Activated T-cell treated with anti-CD3 and anti-CD28 coated beads, Interleukin-2, amount 50 U/mL, for 48 hours (primary cell): Measurements from ENCODE around the gene USO1.
"Not testable (repeated sequence)": the region's sequence is repeated elsewhere in the genome, so short reads cannot be mapped to it uniquely, and the experiment has no call there.

Experiments used
- DNase-seq, 2 experiments: peaks; one replicate each; pipeline ENCODE4 v3.0.0-alpha.2; 2020

Gene USO1

DNA sequence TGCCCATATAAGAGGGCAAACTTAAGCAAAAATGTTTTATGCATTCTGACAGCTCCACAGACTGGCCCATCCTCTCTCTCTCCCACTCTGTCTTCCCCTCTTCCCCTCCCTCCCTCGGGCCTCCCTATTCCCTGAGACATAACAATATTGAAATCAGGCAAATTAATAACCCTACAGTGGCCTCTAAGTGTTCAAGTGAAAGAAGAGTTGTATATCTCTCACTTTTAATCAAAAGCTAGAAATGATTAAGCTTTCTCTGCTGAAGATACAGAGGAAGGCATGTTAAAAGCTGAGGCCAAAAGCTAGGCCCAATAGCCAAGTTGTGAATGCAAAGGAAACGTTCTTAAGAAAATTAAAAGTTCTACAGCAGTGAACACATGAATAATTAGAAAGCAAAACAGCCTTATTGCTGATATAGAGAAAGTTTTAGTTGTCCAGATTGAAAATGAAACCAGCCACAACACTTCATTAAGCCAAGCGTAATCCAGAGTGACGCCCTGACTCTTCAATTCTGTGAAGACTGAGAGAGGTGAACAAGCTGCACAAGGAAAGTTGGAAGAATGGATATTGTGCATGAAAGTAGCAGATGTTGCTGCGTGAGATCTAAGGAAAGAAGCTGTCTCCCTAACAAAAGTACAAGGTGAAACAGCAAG is 54.9 kb downstream of the USO1 start:
- DNase-seq: no peak

- no peak for DNase-seq
These were observed 56.9 kb downstream of the USO1 start for GRCh38 chr4:75781305-75781704.

DNA sequence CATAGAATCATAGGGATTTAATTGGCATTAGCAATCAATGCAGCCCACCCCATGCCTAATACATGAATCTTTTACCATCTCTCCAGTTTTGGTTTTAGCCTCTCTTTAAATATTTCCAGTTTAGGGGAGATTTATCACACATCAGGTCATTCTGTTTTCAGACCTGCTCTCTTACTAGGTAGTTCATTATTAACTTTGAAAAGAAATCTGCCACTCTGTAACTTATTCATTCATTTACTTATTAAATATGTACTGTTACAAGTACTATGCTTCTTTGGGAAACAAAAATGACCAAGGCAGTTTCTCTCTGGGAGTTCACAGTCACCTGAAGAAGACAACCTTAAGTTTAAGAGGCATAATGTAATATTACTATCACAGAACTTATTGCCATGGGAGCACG is 62.1 kb downstream of the USO1 start:
- DNase-seq: no peak

GRCh38 chr4:75786938-75787337 is 62.6 kb downstream of the USO1 start:
- DNase-seq: no peak

GRCh38 chr4:75790024-75790423 is 65.6 kb downstream of the USO1 start:
- no peak for DNase-seq

DNA sequence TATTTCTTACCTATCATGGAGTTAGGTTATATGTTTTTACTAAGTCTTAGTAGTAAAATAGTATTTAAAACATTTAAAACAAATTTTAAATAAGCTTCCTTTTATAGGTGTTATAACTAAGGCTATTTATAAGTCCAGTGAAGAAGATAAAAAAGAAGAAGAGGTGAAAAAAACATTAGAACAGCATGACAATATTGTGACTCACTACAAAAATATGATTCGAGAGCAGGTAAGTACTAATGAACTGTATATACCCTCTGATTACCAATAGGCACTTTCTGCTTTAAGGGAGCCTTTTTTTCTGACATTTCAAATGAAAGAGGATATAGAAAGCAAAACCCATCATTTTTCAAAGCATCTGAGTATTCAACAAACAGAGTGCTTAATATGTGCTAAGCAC is 76.6 kb downstream of the USO1 start:
- DNase-seq: no peak

- not testable (repeated sequence) for DNase-seq
These were observed 81.7 kb downstream of the USO1 start for GRCh38 chr4:75806035-75806434.

DNA sequence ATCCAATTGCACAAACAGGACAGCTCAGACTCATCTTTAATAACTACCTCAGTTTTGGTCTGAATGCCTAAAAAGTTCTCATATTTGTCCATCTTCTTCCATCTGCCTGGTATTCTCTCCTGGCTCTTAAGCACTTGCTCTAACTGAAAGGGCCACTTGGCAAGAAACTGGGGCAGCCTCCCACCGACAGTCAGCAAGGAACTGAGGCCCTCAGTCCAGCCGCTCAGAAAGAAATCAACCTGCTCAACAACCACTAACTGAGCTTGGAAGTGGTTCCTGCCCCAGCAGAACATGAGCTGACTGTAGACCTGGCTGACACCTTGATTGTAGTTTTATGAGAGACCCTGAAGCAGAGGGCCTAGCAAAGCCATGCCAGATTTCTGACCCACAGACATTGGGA is 93.5 kb downstream of the USO1 start:
- no peak for DNase-seq

DNA sequence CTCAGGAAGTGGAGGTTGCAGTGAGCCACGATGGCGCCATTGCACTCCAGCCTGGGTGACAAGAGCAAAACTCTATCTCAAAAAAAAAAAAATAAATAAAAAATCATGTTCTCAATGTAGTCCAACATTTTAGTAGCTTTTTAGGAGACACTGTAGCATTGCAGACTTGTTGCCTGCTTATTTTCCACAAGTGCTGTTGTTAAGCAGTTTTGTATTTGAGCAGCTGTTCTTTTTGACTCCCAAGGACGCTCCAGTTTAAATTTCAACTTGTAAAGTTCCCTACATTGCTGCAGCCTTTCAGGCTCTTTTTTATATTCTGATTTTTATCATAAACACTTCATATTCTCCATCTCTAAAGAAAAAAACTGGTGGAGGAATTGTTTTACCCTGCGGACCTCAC is 94.7 kb downstream of the USO1 start:
- DNase-seq: no peak

- no peak for DNase-seq
These were observed 95.8 kb downstream of the USO1 start for GRCh38 chr4:75820197-75820596.

DNA sequence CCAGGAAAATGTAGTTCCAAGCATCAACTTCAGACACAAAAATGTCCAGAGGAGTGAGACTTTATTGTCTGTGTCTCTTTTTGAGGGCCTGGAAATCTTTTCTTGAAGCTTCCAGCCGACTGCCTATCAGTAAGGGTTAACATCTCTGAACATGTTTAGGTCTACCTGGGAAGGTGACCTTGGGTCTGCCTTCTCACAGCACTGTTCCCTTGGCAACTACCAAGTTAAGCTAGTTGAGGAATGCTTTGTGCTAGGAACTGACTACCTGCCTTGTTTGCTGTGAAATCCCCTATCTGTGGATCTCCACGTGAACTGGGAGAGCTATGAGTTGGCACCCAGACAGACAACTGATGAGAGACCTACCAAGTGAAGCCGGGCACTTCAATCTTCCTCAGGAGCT is 96.3 kb downstream of the USO1 start:
- DNase-seq: no peak

DNA sequence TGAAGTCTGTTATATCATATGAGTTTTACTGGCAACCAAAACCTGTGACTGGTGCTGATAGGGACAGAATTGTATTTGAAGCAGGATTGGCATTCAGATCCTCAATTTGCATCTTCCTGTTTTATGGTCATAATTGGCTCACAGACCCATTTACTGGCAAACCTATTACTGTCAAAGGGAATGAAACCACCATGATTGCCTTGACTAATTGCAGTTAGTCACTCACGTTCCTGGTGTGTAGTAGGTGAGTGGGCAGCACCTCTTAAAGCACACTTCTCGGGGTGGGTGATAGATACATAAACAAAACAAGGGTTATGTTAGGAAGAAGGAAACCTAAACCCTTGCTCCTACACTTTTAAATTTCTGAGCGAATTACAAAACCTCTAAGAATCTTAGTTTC is 96.8 kb downstream of the USO1 start:
- DNase-seq: no peak

DNA sequence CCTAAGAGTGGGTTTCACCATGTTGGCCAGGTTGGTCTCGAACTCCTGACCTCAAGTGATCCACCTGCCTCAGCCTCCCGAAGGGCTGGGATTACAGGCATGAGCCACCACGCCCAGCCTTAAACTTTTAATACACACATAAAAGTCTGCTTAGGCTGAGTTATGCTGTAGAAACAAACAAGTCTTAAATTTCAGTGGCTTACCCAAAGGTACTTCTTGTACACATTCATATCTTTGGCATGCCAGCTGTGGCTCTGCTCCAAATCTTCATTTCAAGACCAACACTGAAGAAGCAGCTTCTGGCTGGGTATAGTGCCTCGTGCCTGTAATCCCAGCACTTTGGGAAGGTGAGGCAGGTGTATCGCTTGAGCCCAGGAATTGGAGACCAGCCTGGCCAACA is 97.6 kb downstream of the USO1 start:
- DNase-seq: no peak

DNA sequence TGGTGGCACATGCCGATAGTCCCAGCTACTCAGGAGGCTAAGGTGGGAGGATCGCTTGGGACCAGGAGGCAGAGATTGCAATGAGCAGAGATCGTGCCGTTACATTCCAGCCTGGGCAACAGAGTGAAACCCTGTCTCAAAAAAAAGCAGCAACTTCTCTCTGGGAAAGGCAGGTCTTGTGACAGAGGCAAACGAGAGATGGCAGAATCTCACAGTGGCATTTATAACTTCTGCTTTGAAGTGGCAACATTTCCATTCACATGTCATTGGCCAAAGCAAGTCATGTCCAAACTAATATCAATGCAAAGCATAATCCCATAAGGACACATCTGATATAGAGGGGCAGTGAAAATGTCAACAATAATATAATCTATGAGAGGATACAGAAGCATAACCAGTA is 98.0 kb downstream of the USO1 start:
- DNase-seq: no peak

DNA sequence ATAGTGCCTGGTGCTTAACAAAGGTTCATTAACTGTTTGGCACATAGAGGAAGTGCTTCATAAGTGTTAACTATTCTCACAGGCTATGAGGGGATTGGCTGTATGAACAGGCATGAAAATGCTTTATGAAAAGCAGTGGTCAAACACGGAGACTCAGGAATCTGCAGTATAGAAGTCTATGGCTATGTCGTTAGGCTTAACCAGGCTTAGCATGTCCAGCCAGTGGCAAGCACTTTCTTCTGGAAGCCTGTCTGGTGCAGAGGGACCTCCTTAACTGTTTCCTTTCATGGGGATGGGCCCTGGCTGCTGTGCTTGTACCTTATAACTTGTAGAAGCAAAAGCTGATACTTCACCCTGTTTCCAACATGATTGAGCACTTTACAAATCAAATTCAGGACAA is 99.4 kb downstream of the USO1 start:
- no peak for DNase-seq

- no peak for DNase-seq
These were observed 106.5 kb downstream of the USO1 start for GRCh38 chr4:75830906-75831305.

DNA sequence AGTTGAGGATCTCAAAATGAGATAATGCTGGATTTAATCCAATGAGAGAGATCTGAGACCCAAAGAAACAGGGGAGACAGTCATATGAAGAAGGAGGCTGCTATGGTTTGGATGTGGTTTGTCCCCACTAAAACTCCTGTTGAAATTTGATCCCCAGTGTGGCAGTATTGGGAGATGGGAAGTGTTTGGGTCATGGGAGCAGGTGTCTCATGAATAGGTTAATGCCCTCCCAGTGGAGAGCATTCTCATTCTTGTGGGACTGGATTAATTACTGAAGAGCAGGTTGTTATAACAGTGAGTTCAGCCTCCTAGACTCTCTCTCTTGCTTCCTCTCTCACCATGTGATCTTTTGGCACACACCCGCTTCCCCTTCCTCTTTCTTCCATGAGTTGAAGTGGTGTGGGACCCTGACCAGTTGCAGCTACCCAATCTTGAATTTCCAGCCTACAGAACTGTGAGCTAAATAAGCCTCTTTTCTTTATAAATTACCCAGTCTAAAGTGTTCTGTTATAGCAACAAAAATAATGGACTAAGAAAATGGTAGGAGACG is 107.6 kb downstream of the USO1 start:
- DNase-seq: no peak

GRCh38 chr4:75834095-75834771 is 109.9 kb downstream of the USO1 start:
- no peak for DNase-seq

DNA sequence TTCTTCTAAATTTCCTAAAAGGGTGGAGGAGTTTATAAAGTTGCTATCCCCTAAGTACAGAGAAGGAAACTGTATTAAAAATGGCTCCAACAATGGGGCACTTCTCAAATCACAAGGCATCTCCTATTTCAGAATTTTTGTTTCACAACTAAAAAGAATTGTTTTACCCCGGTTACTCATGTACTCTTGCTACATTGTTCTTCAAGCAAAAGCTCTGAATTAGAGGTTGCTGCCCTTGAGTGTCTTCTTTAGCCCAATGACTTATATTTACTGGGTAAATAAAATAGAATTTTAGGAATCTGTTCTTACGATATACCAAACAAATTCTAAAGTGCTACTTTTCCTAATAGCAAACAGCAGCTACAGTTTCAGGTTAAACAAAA is 110.4 kb downstream of the USO1 start:
- no peak for DNase-seq

GRCh38 chr4:75841641-75842520 is 117.5 kb downstream of the USO1 start:
- no peak for DNase-seq

- no peak for DNase-seq
These were observed 119.2 kb downstream of the USO1 start for GRCh38 chr4:75843596-75843995.

GRCh38 chr4:75844151-75844662 is 119.8 kb downstream of the USO1 start:
- no peak for DNase-seq

DNA sequence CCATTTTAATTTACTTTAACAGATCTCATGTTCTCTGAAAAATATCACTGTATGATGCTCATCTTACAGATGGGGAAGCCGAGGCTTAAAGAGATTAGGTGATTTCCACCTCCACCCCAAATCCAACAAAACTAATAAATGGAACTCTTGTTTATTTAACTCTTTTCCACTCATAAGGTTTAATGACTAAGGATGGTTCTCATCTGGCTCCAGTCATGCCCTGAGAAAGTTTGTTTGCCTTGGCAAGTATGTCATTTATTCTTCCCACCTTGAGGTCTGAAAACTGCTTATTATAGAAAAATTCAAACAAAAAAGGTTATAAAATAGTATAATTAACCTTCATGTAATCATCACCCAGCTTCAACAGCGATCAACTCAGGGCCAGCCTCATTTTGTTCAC is 121.6 kb downstream of the USO1 start:
- no peak for DNase-seq
